Mammary microvascular endothelial cell (primary cell): ENCODE data around the gene TOM1L2. TPM values are rescaled to one million over a fixed set of nuclear protein-coding genes. Genes with fewer than 3 reads are reported as not detected.

Source experiments
- total RNA-seq: library from RNA; depleted of rRNA; stranded (reverse); fragments of >200 nt; gene quantifications from 2 replicates; pipeline ENCODE4 v1.2.3, GENCODE V29; 2015

The TOM1L2 gene
- 27.9 and 42.4 TPM in 2 replicates for total RNA-seq

DNA sequence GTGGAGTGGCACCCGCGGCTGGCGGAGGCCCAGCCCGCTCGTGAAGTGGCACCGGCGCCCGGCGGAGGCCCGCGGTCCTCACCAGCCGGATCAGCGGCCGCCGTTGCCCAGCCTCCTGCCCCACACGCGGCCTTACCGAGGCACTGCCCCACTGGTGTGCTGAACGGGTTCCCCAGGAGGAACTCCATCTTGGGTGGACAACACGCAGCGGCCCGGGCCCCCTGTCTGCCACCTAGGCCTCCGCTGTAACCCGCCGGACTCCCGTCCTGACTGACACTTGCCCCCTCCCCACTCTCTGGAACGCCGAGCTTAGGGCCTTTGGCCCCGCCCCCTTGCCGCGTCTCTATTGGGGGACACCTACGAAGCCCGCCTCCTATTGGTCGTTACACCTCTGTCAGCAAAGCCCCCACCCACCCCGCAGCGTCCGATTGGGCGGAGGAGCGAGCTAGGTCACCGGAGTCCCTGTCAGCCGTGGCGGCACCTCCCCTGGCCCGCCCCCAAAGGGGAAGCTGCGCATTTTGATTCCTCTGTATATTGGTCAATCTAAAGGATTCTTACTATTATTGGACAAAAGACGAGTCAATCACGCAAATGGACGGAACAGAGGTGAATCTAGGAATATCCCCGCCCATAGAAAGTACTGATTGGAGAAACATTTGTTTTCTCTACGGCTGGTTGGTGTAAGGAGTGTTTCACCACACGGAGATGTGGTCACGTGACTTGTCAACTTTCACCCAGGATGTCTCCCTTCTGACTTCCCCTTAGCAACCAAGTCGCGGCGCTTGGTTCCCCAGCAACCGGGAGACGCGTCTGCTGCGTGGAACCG, at the start of gene TOM1L2, which contains the start of gene DRC3:
TSS of gene TOM1L2 (minus strand) at position 275 of the 826 bp plus-strand sequence. CDS start at position 188, 87 bp downstream.
TSS of gene DRC3 (plus strand) at position 737 of the 826 bp plus-strand sequence. CDS start 4,737 bp downstream, outside the sequence.

DNA sequence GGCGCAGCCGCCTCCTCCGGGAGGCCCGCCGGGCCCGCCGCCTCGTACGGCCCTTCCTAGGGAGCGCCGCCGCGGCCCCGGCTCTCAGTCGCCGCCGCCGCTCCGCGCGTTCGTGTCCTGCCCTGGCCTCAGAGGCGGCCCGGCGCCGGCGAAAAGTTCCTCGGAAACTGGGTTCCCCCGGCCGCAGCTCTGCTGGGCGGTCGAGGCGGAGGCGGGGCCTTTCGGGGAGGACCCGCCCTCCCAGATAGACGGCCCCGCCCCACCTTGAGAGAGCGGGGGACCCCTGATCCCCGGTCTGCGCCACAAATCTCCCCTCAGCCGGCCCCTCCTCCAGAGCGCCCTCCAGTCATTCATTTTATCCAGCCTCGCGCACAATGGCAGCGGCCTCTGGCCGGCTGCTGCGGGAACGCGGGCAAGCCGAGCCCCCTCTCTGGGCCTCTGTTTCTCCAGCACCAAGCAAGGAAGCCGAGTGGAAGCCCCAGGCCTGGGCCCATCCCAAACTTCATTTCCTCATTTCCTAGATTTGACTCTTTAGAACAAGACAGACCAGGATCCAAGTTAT, 135.3 kb downstream of the TOM1L2 start, which contains the start of gene SREBF1:
TSS of gene SREBF1 (minus strand) at position 169 of the 562 bp plus-strand sequence. CDS start 169 bp downstream, outside the sequence.

Other genes with a start within 250 kb of the TOM1L2 start
- 88.6 and 92.1 TPM in 2 replicates for gene SREBF1, start 135.4 kb downstream of the TOM1L2 start, total RNA-seq
- 0.84 and 1.6 TPM in 2 replicates for gene DRC3, start 462 bp upstream of the TOM1L2 start, total RNA-seq
- gene ATPAF2, start 66.8 kb upstream of the TOM1L2 start, total RNA-seq: 14.5 and 30.1 TPM in 2 replicates
- gene GID4, start 67.0 kb upstream of the TOM1L2 start, total RNA-seq: 7.3 and 8.3 TPM in 2 replicates
- gene DRG2, start 115.5 kb upstream of the TOM1L2 start, total RNA-seq: 45.2 and 54.2 TPM in 2 replicates
- 0.20 TPM in 1 of 2 replicates, not detected in the other for gene MYO15A, start 136.4 kb upstream of the TOM1L2 start, total RNA-seq
- gene ALKBH5, start 211.4 kb upstream of the TOM1L2 start, total RNA-seq: 81.7 and 92.5 TPM in 2 replicates